HG03521 (cell line): ENCODE data around the gene HABP2.

ENCODE experiments used
- ATAC-seq: cut with Tn5 transposase; IDR thresholded peaks from one replicate; pipeline ENCODE4 v1.9.1; 2021; ENCODE audit warnings: mild to moderate bottlenecking, moderate library complexity; ENCODE audit not compliant: unreplicated experiment

Gene HABP2

DNA sequence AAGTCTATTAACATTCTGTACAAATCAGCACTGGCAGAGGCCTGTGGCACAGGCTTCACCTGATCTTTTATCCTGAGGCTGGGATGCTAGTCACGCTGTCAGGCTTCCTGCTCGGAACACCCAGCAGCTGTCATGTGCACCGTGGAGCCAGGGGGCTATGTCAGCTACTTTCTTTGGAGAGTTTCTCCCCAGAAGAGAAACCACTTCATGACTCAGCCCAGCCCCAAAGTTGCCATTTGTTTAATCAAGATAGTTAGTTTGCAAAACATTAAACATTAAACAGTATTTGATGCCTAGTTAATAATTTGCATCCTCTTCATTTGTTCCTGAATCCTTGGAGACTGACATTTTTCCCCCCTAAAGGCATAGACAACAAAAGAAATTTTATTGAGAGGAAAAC lies at the start of gene HABP2:
Gene HABP2, plus strand, starts transcription at position 353 of the 400 bp plus-strand sequence. CDS start 69 bp downstream, outside the sequence.
- no peak for ATAC-seq

DNA sequence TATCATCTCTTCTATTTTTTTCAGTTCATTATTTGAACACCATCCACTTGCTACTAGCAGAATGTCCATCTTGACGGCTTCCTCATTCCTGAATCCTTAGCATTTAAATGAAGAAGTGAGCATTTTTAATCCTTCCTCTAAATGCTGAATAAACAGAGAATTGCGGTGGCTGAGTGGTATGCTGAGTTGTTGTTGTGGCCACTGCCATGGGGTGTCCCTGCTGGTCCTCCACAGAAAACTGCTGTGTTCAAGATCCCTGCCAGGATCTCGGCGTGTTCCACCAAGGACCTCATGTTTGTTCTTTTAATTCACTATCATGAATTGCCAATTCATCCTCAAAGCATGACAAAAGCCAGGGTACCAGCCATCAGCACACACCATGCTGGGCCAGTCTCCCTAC lies 48.9 kb upstream of the HABP2 start:
- no peak for ATAC-seq

DNA sequence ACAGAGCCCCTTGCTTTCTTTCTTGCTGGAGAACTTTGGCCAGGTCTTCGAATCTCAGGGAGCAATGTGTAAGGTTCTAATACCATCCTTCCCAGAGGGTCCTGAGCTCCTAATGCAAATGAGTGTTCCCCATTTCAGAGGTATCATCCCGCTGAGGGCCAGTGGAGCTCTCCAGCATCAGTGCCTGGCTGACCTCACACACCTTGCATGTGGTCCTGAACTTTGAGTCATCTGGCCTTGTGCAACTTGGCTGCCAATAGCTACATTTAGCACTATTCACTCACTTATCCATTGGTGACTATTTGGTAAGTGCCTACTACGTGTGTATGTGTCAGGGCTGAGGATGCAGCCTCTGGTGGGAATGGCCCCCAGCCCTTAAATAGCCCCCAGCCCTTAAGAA lies 48.4 kb upstream of the HABP2 start:
- ATAC-seq, result no peak

DNA sequence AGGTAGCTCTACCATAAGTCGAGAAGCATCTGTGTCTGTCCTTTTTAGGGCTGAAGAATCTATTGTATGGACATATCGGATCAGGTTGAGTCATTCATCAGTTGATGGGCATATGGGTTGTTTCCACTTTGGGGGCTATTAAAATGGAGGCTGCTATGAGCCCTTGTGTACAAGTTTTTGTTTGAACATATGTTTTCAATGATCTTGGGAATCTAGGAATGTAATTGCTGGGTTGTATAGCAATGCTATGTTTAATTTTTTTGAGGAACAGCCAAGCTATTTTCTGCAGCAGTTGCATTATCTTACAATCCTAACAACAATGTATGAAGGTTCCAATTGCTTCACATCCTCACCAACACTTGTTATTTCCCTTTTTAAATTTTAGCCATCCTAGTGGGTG lies 46.4 kb upstream of the HABP2 start:
- no peak for ATAC-seq

DNA sequence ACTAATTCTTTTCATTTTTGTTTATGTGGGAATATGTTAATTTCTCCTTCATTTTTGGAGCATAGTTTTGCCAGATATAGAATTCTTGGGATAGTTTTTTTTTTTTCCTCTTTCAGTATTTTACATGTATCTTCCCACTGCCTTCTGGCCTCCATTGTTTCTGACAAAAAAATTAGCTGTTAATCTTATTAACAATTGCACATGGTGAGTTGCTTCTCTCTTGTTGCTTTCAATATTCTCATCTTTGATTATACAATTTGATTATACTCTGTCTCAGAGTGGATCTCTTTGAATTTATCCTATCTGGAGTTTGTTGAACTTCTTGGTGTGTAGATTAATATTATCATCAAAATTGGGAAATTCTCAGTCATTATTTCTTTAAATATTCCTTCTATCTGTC lies 41.4 kb upstream of the HABP2 start:
- ATAC-seq, result no peak

DNA sequence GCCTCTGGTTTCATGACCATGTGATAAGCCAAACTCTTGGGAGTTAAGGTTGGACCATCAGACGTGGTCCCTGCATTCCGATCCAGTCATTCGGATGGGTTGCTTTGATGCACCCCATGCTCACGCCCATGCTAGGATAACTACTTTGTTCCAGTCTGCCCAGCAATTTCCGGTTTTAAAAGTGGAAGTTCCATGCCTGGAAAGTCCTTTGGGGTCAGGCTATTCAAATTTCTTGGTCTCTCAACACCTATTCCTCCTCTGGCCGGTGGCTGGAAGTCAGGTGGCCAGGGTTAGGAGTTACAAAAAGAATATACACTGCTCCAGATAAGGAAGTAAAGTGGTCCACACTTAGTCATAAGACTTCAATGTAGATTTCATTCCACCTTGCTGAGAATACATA lies 37.7 kb upstream of the HABP2 start:
- no peak for ATAC-seq

DNA sequence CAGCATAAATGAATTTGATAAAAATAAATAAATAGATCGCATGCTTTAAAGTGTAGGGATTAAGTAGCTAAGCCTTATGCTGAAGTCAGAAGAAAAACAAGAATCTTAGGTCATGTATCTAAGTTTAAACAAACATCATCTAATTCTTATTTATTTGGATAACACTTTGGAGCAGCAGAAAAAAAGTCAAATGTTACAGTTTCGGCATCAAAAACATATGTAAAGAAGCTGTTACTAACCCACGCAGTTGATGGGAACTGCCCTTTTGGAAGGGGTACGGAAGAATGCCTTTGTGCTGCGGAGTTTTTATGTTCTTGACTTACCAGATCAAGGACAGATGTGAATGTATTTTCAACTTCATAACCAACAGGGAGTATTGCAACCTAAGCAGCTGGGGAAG lies 37.3 kb upstream of the HABP2 start:
- ATAC-seq, result no peak

DNA sequence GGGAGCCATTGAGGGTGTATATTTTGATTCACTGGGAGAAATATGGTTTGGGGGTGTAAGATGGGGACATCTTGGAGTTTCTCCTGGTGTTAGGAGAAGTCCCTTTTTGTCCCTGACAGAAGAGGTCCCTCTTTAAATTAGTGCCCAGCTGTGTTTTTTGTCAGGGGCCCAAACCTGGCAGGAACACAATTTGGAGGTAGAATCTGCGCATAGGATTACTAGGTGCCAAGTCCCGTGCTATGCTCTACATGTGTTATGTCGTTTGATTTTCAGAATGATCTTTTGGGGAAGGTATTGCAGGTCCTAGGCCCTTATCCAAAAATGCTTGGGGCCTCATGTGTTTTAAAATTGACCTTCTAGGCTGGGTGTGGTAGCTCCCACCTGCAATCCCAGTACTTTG lies 36.8 kb upstream of the HABP2 start:
- no peak for ATAC-seq

DNA sequence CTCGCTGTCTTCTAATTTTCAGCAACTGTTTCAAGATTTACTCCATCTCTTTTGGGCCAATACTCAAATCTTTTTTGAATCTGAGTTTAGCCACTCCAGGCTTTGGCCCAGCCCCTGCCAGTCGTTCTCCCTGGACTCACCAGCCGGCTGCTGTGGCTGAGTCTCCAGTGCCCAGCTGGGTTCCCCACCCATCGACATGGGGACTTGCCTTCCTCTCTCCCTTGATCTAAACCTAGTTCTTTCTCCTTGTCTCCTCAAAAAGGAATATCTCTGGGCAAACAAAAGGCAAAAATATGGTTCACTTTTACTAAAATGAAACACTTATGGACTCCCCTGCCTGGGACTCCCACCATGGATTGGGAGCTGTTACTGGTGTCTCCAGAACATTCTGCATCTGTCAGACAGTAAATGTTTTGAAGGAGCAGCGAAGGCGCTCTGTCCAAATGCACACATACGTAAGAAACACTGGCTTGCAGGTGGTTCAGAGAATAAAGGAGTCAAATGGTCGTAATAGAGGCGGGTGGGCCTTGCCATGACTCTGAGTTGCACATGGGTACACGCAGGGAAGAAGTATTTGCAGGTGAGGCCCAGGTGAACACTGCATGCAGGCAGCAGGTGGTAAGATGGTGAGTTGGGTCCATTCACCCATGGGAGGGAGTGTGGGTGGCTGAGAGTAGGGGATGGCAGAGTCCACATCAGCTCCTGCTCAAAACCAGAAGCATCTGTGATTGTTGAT lies 35.5 kb upstream of the HABP2 start:
- ATAC-seq, result no peak

DNA sequence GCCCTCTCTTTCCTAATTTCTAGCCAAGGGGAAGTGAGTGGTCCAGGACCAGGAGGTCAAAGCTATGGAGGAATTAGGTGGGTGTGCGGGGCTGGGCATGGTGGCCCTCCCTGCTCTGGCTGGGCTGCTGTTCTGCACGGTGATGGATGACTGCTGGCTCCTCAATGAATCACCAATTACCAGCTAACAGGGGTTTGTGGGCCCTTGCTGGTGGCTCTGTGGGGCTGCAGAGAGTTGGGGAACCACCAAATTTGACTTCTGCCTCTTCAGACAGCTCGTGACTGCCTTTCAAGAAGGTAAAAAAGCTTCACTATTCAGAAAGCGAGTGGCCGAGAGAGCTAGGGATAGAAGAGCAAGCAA lies 35.0 kb upstream of the HABP2 start:
- ATAC-seq, result no peak

DNA sequence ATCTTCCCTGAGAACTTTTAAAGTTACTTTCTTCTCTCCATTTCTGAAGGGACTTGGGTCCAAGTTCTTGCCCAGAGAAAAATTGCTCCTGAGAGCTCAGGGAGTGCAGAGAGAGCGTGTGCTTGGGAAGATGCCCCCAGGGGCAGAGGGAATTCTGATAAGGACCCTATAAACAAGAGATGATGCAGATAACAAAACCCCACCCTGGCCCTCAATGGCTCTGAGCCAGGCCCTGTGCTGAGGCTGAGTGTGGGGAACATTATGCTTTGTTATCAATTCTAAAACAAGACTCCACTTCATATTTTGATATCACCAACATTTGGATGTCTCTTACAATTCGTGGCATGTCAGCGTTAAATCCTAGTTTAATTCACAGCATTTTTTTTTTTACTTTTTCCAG lies 34.4 kb upstream of the HABP2 start:
- no peak for ATAC-seq

DNA sequence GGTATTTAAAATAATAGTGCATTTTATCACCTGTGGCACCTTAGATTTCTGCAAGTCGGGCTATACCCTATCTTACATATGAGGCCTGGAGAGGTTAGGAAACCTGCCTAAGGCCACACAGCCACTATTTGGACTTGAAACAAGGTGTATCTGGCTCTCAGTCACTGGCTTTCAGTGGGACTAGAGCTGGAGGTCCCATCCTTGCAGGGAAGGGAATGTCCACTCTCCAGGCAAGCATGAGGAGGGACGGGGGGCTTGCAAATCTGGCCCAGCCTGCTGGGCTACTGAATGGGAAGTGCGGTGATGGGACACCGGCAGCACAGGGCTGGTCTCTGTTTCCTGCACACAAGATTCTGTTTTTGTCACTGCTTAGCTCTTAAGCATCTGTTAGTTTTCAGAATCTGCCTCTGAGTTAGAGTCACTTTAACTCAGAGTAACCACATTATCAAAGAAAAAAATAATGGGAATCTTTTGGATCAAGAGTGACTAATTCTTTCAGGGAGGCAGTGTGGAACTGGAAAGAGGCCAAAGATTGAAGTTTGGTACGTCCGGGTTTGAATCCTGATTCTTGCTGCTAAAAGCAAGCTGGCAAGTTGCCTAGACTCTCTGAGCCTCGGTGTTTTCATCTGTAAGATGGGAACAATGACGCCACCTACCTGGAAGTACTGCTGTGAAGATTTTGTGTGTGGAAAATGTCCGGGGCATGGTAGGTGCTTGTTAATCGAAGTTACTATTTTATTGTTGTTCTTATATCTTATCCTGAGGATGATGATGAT lies 33.8 kb upstream of the HABP2 start:
- no peak for ATAC-seq

DNA sequence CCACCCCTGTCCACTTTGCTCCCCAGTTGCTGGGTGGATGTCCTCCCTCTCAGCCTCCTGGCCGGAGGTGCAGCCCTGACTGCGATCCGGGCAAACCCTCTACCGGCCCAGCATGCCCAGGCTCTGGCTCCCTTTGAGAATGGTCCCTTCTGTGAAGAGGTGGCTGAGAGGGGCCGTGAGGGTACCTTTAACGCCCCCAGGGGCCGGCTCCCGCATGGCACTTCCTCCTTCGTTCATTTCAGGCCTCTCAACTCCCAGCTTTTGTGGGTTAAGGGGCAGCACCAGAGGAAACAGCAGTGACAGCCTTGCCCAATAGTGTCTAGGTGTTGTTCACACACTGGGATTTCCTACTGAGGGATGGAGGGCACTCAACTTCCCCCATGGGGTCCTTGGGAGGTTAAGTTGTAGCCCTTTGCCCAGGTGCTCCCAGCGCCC lies 33.2 kb upstream of the HABP2 start:
- no peak for ATAC-seq

DNA sequence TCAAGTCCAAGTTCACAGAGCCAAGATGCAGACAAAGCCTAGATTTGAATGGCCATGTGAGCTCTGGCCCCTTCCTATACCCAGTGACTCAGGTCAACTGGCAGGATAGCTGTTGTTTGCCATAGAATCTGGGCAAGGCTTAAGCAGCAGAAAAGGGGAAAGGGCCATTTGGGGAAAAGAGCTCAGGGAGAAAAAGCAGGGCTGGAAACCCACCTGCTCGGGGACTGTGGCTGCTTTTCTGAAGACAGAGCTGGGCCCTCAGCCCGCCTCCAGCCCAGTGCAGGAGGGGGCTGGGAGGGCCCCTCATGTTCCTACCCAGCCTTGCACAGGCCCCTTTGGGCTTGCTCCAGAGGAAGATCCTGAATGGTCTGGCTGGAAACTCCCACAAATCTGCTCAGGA lies 32.6 kb upstream of the HABP2 start:
- no peak for ATAC-seq

DNA sequence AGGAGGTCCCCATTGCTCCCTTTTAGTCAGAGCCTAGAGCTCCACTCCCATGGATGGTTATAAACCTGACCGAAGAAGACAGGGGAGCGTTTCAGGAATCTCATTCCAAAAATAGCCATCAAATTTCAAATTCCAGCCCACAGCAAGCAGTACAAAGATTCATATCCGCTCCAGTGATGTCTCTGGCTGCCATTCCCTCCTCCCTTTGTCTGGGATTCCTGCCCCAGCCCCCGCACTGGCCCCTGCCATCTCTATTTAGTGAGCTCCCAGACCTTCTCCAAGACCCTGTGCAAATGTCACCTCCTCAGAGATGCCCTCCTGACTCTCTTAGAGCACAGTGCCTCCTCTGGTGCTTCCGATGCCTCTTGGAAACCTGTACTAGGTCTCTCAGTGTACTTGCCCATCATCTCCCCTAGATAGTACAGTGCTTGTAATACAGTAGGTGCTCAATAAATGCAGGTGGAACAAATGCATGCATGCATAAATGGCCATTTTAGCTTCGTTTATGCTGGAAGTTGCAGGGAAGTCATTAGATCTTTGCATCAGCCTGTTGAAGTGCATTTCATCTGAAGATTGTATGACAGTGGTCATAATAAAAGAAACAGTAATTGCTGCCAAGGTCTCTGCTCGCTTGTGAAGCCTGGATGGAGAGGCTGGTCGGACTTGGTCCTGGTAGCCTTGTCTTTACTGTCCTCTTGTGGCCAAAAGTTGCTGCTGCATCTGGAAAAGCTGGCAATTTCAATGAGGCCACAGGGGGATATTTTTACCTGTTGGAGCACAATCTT lies 32.0 kb upstream of the HABP2 start:
- no peak for ATAC-seq

DNA sequence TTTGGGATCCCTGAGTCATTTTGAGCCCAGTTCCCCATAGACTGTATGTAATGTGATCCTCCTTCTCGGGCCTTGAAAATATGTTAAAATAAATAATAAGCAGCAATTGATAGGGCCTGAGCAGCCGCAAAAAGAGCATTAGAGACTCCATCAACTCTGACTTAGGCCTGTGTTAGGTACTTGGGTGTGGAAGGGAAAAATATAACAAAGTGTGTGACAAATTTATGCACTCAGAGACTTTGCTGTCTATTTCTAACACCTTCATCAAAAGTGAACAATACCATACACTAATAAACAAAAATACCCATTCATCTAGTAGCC lies 31.4 kb upstream of the HABP2 start:
- no peak for ATAC-seq

DNA sequence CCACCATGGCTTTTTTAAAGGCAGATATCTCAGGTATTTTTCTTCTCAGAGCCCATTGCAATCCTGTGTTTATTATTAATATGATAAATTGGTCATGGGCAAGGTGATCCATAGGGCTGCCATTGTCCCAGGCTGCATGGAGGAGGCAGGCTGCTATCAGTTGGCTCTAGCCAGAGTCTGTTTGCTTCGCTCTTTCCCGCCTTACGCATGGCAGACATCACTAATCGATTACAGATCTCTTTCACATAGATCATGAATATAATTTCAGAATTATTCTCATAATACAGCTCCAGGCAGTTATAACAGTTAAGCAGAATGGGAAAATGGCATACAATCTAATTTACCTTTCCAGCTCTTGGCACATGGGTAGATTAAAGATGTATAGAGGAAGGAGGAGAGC lies 30.4 kb upstream of the HABP2 start:
- ATAC-seq, result no peak

DNA sequence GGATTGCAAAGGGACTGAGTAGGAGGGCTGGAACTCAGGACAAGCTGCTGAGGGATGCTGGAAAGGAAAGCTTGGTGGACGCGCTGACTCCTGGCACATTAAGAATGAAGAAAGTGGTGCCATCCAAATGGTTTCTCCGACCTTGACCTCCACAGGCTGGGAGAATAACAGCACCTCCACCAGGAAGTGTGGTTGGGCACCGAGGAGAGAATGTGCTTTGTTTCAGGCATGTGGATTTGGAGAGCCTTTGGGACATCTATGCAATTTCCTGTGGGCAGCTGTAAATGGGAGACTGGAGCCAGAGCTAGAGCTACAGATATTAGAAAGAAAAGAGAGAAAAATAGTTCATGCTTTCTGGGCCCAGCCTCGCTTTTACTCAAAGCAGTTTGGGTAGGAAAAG lies 29.8 kb upstream of the HABP2 start:
- no peak for ATAC-seq

DNA sequence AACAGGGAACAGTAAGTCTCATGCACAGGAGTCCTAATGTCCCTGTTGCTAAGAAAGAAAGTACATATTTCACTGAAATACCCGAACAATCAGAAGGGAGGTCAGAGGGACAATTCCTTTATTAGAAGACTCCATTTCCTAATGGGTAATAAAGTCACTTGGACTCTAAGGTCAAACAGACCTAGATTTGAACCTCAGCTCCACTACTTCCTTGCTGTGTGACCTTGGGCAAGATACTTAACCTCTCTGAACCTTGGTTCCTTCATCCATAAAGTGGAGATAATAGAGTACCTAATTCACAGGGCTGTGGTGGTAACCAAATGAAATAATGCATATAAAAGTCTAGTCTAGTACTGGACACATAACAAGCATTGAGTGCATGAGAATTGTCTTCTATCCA lies 29.2 kb upstream of the HABP2 start:
- no peak for ATAC-seq

DNA sequence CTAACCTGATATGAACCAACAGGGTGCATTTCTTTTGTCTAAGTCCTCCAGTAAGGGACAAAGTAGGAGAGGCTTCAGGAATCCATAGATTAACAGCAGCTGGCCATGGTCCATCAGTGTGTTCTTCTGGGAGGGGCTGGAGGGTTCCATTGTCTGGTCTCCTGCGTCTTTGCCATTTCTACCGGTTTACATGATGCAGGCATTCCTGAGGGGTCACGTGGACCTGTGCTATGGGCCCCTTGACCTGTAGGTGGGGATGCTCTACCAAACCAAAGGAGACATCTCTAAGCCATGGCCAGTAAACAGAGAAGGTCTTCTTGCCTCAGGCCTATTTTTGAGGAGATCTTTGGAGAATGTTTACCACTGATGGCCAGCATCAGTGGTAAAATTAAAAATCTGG lies 28.7 kb upstream of the HABP2 start:
- no peak for ATAC-seq

DNA sequence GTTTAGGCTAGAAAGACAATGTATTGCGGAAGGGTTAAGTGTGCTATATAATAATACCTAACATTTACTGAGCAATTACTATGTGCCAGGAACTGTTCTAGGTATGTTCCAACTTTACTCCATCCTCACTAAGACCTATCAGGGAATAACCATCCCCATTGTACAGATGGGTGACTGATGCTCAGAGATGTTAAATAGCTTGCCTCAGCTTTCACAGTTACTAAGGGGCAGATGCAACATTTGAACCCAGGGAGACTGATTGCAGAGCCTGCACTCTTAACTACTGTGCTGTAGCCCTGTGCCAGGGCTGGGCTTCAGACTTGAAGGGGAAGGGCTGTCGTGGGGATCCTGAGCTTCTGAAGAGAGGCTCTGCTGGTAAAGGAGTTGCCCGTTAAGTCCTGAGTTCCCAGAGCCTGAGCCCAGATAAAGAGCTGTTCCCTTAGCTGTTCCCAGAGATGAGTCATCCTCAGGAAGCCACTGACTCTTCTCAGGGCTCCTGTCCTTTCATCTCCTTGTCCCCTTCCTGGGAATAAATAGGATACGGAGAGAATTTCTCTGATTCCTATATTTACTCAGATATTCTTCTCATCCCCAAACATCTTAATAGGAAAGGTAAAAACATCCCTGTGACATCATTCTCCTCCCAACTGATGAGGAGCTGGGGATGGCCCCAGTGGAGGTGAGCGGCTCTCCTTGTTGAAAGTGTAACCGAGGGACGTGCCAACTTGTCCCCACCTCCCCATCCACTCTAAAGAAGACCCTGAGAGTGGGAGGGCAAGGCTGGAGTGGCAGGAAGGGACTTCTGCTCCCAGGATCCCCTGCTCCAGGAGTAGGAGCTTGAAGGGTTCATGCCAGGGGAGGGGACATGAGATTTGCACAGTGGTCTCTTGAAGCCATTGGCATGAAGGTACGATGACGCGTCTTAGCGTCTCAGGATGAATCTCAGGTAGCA lies 28.0 kb upstream of the HABP2 start:
- ATAC-seq, result no peak
